ENCODE data around the gene MARF1.

GRCh38 chr16:15643048-15643945 lies at the start of gene MARF1:
- TF ChIP-seq CTCF (IDR thresholded peaks at IDR 0.05) (peak; percentile 40 to 61 (median 48)), POLR2A (IDR thresholded peaks at IDR 0.05) (peak; percentile 98 to 99)

All from uterus (tissue), 2 donors.